HTERT RPE-1 (cell line): Measurements from ENCODE around the gene XAGE3.
"Not testable (repeated sequence)": the region's sequence is repeated elsewhere in the genome, so short reads cannot be mapped to it uniquely, and the experiment has no call there.

ENCODE experiments used
- in situ Hi-C: fragments of 300-500 bp; cut with MboI; formaldehyde crosslinking; loops from 4 replicates; pipeline ENCODE4 v1.14.3; 2020; ENCODE audit warnings: low sequenced_read_pairs

XAGE3 gene, protein sequence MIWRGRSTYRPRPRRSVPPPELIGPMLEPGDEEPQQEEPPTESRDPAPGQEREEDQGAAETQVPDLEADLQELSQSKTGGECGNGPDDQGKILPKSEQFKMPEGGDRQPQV

DNA sequence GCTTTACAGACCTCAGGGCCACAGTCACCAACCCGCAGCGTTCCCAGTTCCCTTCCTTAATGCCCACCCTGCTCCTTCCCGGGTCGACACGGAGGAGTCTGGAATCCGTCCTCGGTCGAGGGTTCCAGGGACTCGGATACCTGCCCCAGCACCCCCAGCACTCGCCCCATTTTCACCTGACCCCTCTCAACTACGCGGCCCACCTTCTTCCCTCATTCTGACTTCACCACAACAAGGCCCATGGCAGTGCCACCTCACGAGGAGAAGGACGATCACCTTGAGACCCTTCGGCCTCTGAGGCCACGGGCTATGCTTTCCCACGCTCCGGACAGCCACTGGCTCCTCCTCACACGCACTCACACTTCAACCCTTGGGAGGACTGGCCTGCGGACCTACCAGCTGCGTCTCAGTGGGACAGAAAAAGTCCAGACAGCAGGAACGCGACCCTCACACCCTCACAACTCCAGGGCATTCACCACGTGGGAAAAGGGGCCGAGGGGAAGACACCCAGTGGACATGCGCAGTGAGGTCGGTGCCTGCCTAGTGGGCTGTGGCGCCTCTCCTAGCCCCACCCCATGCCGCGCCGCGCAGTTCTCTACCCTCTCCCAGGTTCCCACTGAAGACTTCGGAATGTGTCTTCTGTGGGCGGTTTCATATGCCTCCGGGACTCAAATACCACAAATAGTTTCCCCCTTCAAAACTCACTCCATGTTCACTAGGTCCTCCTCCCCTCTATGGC lies at the start of gene XAGE3:
Gene XAGE3, minus strand, starts transcription at position 474 of the 739 bp plus-strand sequence. CDS start 950 bp downstream, outside the sequence.
- in situ Hi-C loops: no loop called here

DNA sequence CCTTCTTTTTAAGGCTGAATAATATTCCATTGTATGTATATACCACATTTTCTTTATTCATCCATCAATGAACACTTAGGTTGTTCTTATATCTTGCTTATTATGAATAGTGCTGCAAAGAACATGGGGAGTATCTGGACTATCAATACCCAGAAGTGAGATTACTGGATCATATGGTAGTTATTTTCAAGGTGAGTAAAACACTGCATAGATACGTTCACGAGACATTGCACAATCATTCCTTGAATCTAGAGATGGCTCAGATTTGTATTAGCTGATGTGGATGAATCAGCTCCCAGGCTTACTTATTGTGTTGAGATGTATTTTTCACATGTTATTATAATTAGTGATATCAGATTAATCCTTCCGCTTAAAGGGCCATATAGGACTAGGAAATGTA lies 46.8 kb upstream of the XAGE3 start:
- in situ Hi-C loops: not testable (repeated sequence)

DNA sequence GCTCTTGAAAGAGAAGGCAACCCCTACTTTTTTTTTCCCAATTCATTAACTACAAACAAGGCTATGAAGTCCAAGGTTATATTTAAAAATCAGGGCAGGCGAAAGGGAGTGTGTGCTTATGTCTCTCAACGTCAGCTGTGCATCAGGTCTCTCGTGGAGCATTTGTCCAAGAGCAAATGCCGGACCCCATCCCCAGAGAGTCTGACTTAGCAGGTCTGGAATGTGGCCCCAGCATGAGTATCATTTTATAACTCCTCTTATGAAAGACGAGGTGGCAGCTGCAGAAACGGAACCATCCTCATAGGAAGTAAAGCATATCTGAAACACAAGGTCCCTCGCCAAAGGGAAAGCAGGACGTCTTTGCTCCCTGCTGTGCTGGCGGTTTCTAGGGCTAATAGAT lies 45.8 kb upstream of the XAGE3 start:
- in situ Hi-C loops: not testable (repeated sequence)

DNA sequence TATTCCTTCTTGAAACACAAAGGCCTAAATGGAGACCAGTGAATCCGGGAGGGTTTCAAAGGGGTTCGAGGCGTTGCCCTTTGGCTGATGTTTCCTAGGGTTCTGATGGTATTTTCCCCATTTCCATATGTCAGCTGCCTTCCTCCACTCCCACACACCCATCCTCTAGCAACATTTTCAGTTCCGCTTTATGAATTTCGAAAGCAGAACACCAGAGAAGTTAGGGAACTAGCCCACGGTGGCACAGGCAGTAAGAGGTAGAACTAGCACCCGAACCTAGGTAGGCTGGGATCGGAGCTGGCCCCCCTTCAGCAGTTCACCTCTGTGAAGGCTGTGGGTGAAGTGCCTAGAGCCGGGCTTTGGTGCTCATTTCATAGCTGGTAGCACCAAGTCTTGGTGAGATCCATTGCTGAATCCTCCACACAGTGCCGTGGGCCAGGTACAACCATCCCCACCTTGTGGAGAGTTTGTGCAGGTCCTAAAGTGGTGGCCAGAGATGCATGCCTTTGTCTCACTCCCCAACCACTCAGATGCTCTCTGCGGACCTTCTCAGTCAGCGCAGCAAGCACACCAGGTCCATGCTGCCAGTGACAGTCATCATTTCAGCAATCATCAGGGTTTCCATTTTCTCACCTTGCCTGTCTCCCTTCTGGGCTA lies 41.6 kb upstream of the XAGE3 start:
- in situ Hi-C loops: not testable (repeated sequence)

DNA sequence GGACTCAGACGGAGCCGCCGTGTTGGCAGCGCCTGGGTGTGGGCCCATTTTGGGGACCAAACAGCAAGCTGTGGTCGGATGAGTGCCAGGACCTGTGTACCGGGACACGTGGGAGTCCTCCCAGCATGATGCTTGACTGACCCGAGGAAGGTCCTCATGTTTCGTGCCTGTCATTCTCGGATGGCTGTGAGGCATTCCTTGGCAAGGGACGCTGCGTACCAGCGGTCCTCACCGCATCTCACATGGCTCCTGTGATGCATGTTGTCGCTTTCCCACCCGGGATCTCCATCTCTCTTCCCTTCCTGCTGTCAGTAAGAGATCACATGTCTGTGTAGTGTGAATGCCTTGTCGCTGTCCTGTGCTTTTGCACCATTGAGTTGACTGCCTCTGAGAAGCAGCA lies 40.0 kb upstream of the XAGE3 start:
- in situ Hi-C loops: not testable (repeated sequence)

DNA sequence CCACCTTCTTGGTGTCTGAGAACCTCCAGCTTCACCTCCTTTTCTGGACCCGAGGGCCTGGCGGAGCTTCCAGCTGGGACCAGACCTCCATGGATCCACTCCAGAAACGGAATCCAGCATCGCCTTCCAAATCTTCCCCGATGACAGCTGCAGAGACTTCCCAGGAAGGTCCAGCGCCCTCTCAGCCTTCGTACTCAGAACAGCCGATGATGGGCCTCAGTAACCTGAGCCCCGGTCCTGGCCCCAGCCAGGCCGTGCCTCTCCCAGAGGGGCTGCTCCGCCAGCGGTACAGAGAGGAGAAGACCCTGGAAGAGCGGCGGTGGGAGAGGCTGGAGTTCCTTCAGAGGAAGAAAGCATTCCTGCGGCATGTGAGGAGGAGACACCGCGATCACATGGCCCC lies 39.3 kb upstream of the XAGE3 start:
- in situ Hi-C loops: not testable (repeated sequence)

DNA sequence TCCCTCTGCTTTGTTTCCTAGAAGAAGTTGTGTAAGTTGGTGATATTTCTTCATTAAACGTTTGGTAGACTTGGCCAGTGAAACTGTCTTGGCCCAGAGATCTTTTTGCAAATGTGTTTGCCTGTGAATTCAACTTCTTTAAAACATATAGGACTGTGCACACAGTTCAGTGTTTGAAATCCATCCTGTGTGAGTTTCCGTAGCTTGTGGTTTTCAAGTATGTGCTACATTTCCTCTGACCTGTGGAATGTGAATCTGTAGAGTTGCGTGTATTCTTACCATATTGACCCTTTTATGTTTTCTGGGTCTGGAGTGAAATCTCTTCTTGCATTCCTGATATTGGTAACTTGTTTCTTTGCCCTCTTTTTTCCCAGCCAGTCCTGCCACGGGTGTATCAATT lies 38.2 kb upstream of the XAGE3 start:
- in situ Hi-C loops: not testable (repeated sequence)

DNA sequence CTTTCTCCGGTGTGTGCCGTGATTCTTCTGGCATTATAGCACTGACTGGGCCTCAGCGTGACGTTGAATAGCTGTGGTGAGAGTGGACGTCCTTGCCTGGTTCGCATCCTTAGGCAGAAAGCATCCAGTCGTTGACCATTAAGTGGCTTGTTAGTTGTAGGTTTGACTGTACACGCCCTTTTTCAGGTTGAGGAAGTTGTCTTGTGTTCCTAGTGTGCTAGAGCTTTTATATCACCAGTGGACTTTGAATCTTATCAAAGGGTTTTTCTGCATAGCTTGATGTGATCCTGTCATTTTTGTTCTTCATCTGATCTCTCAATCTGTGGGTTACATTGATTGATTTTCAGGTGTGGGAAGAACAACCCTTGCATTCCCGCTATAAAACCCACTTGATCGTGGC lies 37.6 kb upstream of the XAGE3 start:
- in situ Hi-C loops: not testable (repeated sequence)

DNA sequence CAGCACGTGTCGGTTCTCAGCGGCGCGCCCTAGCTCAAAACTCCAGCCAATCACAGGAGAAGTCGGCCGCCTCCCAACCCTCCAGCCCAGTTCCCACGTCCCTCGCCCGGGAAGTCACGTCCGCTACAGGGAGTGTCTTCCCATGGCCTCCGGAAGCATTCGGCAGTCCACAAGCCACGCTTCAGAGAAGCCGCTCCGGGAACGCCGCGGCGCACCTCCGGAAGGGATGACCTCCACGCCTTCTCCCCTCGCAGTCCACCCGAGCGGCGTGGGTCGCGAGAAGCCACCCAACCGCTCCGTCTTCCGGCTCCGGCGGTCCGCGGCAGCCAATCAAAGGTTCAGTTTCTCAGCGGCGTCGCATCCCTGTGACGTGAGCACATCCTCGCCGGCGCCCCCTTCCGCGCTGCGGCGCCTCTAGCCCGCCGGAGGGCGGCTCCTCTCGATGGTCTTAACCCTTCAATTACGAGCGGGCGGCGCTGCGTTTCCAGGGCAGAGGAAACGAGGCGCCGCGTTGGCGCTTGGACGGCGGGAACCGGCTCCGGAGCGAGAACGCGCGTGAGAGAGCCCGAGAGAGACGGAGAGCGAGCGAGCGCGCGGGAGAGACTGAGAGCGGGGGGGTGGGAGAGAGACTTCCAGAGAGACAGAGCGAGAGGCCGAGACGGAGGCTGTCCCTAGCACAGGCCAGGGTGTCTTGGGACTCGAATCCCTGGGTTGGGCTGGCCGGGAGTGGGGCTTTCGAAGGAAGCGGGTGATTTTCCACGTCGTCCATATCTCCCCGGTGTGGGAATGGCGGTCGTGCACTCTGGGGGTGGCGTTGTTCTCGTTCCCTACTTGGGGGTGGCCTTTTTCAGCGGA lies 29.2 kb upstream of the XAGE3 start, which contains the start of gene FAM156B:
Gene FAM156B, plus strand, starts transcription at position 476 of the 855 bp plus-strand sequence. CDS start 9,896 bp downstream, outside the sequence.
- in situ Hi-C loops: not testable (repeated sequence)

DNA sequence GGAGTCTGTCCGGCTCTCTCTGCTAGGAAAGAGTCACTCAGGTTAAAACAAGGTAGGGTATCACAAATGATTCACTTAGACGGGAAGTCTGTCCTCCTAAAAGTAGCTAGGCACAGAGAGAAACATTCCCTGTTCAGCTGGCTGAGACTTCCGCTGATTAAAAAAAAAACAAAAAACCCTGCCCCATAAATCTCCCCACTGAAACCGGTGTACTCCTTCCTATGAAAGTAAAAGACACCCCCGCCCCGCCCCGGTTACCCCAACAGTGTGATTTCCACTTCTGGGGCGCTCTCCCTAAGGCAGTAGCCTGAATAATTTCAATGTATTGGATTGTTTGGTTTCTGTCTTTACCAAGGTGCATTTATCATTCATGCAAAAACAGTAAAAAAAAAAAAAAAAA lies 28.6 kb upstream of the XAGE3 start:
- in situ Hi-C loops: not testable (repeated sequence)

DNA sequence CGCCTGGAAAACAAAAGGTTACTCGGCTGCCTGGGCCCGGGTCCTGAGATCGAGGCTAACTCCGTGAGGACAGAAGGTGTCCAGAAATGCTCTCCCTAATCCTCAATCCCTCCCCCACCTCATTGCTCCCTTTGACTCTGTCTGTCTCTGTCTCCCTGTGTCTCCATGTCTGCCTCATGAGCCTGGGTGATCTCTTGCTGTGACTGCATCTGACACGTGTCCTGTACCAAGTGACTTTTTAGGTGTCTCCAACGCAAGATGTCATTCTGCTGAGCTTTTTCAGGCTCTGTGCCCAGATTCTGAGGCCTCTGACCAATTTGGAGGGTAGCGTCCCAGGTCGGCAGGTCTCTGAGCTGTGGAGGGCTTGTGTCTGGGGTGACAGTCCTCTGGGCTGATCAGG lies 20.2 kb upstream of the XAGE3 start:
- in situ Hi-C loops: not testable (repeated sequence)

DNA sequence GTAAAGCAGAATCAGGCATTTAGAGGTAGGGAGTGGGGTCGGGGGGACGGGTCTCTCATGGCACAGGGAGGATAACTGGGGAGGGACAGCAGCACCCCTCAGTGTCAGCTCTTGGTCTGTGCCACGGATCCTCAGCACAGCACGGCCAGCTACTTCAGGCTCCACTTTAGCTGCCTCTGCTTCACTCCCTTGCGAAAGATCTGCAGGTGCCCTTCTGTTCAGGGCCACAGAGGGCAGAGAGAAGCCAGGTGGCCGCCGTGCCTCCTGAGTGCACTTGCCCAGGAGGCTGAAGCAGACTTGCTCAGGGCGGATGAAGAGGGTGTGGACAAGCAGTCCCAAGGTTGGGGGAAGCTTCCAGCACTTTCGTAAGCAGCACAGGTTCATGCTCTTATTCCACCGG lies 19.6 kb upstream of the XAGE3 start:
- in situ Hi-C loops: not testable (repeated sequence)

DNA sequence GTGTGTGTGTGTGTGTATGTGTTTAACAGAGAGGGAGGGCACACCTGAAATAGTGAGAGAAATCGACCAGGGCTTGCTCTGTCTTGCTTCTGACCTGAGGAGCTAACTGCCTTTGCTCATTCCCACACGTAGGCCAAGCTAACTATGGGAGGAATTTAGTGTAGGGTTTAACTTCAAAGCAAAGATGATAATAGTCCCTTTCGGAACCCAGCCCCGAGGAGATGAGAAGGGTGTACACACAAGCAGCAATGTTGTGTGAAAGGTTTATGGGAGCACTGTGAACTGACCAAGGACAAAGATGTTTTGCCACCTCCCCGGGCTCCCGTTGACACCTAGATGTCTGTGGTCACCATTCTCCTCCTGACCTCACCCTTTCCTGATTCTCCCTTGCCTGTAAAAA lies 8.5 kb upstream of the XAGE3 start:
- in situ Hi-C loops: not testable (repeated sequence)

DNA sequence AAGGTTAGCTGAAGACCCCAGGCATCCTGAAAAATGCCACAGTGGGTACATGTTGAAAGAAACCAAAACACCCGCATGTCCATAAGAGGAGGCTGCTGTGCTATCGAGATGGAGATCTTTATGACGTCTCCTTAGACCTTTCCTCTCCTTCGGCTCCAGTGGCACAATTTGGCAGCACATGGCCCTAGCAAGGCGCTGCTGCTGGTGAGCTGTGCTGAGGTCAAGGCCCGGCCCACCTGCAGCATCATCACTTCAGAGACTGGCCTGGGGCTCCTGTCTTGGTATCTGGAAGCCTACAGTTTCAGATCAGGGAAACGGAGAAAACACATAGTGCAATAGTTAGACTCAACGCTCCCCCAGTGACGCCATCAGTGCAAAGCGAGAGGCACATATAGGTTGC lies 7.6 kb upstream of the XAGE3 start:
- in situ Hi-C loops: not testable (repeated sequence)

DNA sequence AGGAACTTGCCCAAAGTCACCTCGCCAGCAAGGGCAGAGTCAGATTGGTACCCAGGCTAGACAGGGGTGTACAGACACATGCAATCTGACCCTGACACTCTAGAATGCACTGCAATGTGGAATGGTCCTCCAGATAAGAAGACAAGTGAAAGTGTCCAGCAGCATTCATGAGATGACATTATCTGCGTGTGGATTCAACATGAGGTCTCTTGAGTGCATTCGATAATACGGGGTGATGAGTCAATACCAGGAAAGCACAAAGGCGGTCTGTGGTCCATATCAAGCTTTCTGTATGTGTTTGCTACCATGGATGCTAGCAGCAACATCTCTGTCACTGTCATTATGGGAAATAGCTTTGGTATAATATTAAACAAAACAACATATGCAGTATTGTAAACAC lies 6.8 kb upstream of the XAGE3 start:
- in situ Hi-C loops: no loop called here

DNA sequence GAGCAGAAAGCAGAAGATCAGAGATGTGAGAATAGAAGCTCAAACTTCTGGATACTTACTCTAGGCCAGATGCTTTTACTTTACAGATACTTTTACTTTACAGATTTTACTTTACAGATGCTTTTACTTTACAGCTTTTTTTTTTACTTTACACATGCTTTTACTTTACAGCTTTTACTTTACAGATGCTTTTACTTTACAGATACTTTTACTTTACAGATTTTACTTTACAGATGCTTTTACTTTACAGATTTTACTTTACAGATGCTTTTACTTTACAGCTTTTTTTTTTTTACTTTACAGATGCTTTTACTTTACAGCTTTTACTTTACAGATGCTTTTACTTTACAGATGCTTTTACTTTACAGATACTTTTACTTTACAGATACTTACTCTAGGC lies 5.9 kb upstream of the XAGE3 start:
- in situ Hi-C loops: not testable (repeated sequence)

DNA sequence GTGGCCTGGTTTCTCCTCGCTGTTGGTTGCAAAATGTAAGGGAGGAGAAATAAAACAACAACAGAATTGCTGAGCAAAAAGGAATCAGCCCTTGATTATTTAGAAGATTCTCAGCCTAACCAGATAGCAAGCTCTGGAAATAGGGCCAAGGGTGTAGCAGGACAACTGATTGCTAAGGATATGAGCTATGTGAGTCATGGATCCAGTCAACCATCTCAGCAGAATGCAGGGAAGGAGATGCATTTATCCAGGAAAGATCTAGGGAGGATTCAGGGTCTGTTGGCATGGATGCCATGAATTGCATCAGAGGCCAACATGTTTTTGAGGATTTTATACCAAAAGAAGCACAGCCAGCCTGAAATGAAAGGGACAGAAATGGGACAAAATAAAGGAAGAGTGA lies 2.2 kb upstream of the XAGE3 start:
- in situ Hi-C loops: no loop called here

DNA sequence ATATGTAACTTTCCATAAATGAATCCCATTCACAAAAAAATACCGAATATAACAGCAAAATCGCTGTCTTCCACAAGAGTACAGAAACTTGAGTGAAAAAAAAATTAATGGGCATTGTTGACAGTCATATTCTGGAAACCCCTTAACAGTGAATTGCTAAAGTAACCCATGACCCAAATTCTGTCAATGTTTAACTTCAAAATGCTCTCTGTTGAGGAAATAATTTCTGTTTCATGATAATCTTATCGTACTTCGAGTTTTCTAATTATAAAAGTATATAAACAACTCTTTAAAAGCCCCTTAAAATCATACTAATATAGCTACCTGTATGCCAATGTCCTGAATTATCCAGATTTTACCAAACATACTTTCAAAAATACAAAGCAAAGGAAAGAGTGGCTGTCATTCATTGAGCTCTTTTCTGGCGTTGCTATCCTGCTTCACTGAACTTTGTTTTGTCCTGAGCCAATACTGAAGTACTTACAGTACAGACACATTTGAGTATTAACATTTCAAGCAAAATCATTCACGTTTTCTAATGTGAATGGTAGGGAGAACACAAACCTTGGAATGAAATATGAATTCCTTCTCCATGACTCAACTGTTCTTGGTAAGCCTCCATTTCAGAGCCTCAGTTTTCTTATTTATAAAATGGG lies 2.4 kb downstream of the XAGE3 start:
- in situ Hi-C loops: no loop called here

DNA sequence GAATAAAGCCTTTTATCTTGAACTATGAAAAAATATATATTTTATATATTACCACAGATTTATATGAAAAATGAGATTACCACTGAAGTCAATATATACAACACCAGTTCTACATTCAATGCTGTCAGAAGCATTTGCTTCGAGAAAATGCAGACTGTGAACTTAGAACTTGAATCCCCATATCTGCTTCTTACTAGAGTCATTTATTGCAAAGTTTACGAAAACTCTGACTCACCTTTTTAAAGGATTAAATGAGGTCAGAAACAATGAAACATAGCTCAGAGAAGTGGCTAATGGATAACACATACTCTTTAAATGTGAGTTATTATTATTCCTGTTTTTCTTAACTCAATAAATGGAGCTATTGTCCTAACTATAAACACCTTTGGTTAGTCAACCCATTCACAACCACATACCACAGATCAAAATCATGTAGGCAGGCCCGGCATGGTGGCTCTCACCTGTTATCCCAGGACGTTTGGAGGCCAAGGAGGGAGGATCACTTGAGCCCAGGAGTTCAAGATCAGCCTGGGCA lies 10.8 kb downstream of the XAGE3 start:
- in situ Hi-C loops: not testable (repeated sequence)

DNA sequence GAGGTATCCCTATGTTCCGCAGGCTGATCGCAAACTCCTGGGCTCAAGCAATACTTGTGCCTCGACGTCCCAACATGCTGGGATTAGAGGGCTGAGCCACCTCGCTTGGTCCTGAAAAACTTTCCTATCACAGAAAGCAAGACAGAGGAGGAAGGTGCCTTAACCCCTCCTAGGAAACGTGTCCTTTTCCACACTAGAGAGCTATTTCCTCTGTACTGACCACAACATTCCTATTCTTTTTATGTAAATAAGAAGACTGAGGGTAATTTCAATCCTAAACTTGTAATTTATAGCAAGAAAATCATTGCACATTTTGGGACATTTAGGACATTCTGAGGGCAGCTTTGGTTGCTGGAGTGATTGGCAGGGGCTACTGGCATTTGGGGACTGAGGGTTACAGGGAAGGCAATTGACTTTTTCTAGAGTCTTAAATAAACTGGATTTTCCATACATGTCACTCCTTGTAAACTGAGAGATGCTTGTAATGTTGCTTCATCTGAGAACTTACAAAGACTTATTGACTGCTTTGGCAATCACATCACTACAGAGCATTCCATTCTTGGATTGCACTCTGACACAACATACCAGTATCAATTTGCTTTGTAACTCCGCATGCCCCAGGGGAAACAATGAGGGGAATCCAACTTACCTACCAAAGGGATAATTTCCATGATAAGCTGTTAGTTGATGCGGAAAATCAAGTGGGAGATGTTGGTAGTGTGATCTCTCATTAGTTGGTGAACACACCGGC lies 15.6 kb downstream of the XAGE3 start:
- in situ Hi-C loops: no loop called here
